ENCODE measurements around the gene ABLIM2.

DNA sequence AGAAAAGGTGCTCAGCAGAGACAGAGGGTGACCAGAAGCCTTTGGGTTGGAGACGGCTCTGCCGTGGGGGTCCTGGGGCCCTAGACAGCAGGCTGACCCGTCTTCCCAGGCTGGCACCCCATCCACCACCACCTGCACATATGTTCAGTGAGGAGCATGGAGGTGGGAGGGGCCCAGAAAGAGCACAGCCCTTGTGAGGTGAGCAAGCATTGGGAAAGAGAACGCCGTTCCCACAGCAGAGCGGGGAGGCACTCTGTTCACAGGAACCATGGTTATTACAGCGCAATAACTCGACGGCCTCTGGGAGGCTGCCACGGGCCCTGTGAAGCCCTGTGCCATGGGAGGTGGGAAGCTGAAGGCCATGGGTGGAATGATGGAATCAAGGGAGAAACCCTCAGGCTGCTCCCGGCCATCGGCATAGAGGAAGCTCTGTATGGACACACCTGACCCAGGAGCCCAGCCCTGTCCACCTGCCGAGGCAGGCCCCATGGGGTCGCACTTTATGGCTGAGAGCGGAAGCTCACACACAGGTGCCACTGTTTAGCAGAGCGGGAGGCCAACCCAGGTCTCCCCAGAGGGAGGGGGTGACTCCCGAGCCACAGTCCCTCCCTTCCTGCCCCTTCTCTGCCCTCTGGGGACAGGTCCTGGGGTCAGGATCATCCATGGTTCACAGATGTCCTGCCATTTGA is 125.4 kb downstream of the ABLIM2 start:
- TF ChIP-seq KDM1A (IDR thresholded peaks at IDR 0.05; ENCODE audit: borderline replicate concordance, low read length), result no peak
- no peak for TF ChIP-seq ASH2L (IDR thresholded peaks at IDR 0.05; ENCODE audit: low read length)
- no peak for TF ChIP-seq ZNF274 (IDR thresholded peaks at IDR 0.05; ENCODE audit: borderline replicate concordance, extremely low read depth, low read length)
- TF ChIP-seq SIN3A (conservative IDR thresholded peaks at IDR 0.05 in 1 of 2, IDR thresholded peaks at IDR 0.05 in 1 of 2; ENCODE audit: low read depth in 1 of 2, low read length in 2 of 2), result no peak
- TF ChIP-seq BACH1 (IDR thresholded peaks at IDR 0.05; ENCODE audit: low read length), result no peak
- TF ChIP-seq RAD21 (IDR thresholded peaks at IDR 0.05 in 1 of 2, conservative IDR thresholded peaks at IDR 0.05 in 1 of 2; ENCODE audit: low read depth in 2 of 2, low read length in 2 of 2), result no peak
- TF ChIP-seq, protein P1, sequence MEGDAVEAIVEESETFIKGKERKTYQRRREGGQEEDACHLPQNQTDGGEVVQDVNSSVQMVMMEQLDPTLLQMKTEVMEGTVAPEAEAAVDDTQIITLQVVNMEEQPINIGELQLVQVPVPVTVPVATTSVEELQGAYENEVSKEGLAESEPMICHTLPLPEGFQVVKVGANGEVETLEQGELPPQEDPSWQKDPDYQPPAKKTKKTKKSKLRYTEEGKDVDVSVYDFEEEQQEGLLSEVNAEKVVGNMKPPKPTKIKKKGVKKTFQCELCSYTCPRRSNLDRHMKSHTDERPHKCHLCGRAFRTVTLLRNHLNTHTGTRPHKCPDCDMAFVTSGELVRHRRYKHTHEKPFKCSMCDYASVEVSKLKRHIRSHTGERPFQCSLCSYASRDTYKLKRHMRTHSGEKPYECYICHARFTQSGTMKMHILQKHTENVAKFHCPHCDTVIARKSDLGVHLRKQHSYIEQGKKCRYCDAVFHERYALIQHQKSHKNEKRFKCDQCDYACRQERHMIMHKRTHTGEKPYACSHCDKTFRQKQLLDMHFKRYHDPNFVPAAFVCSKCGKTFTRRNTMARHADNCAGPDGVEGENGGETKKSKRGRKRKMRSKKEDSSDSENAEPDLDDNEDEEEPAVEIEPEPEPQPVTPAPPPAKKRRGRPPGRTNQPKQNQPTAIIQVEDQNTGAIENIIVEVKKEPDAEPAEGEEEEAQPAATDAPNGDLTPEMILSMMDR (IDR thresholded peaks at IDR 0.05; ENCODE audit: control extremely low read depth in 1 of 3, insufficient read depth in 1 of 3, low read depth in 1 of 3, low read length in 3 of 3), result no peak
- no peak for TF ChIP-seq CREB1 (IDR thresholded peaks at IDR 0.05)
- no peak for TF ChIP-seq SRF (IDR thresholded peaks at IDR 0.05; ENCODE audit: low read depth, low read length)
- TF ChIP-seq TAF1 (IDR thresholded peaks at IDR 0.05; ENCODE audit: low read depth, low read length), result no peak

Measured in H1 (cell line).